GM12874 (cell line): ENCODE data around the gene RASD1.

ENCODE experiments used
- CTCF ChIP-seq: IDR thresholded peaks from 2 replicates; pipeline ENCODE4 v1.5.1; 2011; ENCODE audit warnings: low read depth, mild to moderate bottlenecking, control low read depth, low read length, moderate library complexity; ENCODE audit not compliant: insufficient read depth

Gene RASD1

GRCh38 chr17:17533901-17534441 lies 37.8 kb upstream of the RASD1 start:
- no peak for TF ChIP-seq CTCF

GRCh38 chr17:17532991-17533390 lies 36.8 kb upstream of the RASD1 start:
- no peak for TF ChIP-seq CTCF

GRCh38 chr17:17531156-17531555 lies 35.0 kb upstream of the RASD1 start:
- TF ChIP-seq CTCF: no peak

- no peak for TF ChIP-seq CTCF
These were observed 32.8 kb upstream of the RASD1 start for GRCh38 chr17:17528696-17529652.

GRCh38 chr17:17527956-17528500 lies 31.8 kb upstream of the RASD1 start:
- TF ChIP-seq CTCF: no peak

- no peak for TF ChIP-seq CTCF
These were observed 31.3 kb upstream of the RASD1 start for GRCh38 chr17:17527534-17527933.

- TF ChIP-seq CTCF: no peak
These were observed 30.2 kb upstream of the RASD1 start for GRCh38 chr17:17526369-17526768.
